ENCODE results near the gene SRL. TPM values are rescaled to one million over a fixed set of nuclear protein-coding genes. Genes with fewer than 3 reads are reported as not detected.

Gene SRL
- total and polyA plus RNA-seq, 2 of the 8 experiments (the other 6 are each of a cell fraction or from before 2014, with no cell fraction given) = 0.05 TPM; not detected in 1

GRCh38 chr16:4207229-4207628 is 34.7 kb downstream of the SRL start:
- H3K18ac ChIP-seq (ENCODE audit: extremely low read depth, low read length) = no peak overlapping the region
- no peak for TF ChIP-seq SP2 (IDR thresholded peaks at IDR 0.05; ENCODE audit: low read length)
- no peak for TF ChIP-seq MAX (IDR thresholded peaks at IDR 0.05)
- TF ChIP-seq HDAC2 (IDR thresholded peaks at IDR 0.05; ENCODE audit: borderline replicate concordance in 1 of 2, low read depth in 2 of 2, low read length in 2 of 2) = no peak
- no peak for TF ChIP-seq SRF (IDR thresholded peaks at IDR 0.05; ENCODE audit: low read depth, low read length)
- TF ChIP-seq CEBPB (IDR thresholded peaks at IDR 0.05; ENCODE audit: low read depth, low read length) = no peak
- no peak for TF ChIP-seq TBP (IDR thresholded peaks at IDR 0.05; ENCODE audit: low read depth, low read length)
- TF ChIP-seq ZNF274 (IDR thresholded peaks at IDR 0.05; ENCODE audit: borderline replicate concordance, extremely low read depth, low read length) = no peak
- TF ChIP-seq SIRT6 (IDR thresholded peaks at IDR 0.05; ENCODE audit: low read length) = no peak
- no peaks in the 10 kb centered on the region; a peak in 1 of 7 replicates for H3K27me3 ChIP-seq (replicated peaks in 1 of 4; ENCODE audit: control insufficient read depth in 3 of 4, extremely low read depth in 1 of 4, insufficient read depth in 3 of 4, low read length in 3 of 4)
- no peak overlapping the region for H2BK5ac ChIP-seq (ENCODE audit: low read depth, low read length)
- H4K5ac ChIP-seq (ENCODE audit: insufficient read length, low read depth, low read length) = no peak overlapping the region
- H3K4me3 ChIP-seq (ENCODE audit: extremely low read depth in 1 of 4, insufficient read depth in 2 of 4, low read depth in 3 of 4, low read length in 4 of 4) = no peak overlapping the region
- no peak for DNase-seq (ENCODE audit: low read depth in 1 of 2, low spot score in 2 of 2)
- H3K56ac ChIP-seq (replicated peaks; ENCODE audit: insufficient read length, low read depth, low read length) = no peak overlapping the region
- no peak overlapping the region for H2BK12ac ChIP-seq (ENCODE audit: low read depth, low read length)
- FAIRE-seq = no peak
- H3K4me2 ChIP-seq (ENCODE audit: insufficient read depth in 1 of 2, low read depth in 2 of 2, low read length in 2 of 2) = no peak overlapping the region
- H3K9me3 ChIP-seq (ENCODE audit: insufficient read depth in 2 of 2, low read depth in 1 of 2, low read length in 1 of 2) = peaks cover 0 to 2% of the 10 kb centered on the region in 2 experiments; a peak in 1 of 4 replicates
- H3K14ac ChIP-seq (ENCODE audit: insufficient read length) = no peak overlapping the region
- H2BK15ac ChIP-seq (ENCODE audit: low read length) = no peak overlapping the region
- H3K79me1 ChIP-seq (ENCODE audit: low read depth, low read length) = no peaks in the 10 kb centered on the region
- no peak overlapping the region for H3K9ac ChIP-seq (replicated peaks in 1 of 4; ENCODE audit: extremely low read depth in 1 of 4, low read depth in 3 of 4, low read length in 3 of 4)
- no peaks in the 10 kb centered on the region for H3K36me3 ChIP-seq (ENCODE audit: control insufficient read depth in 2 of 4, insufficient read depth in 4 of 4, low read length in 3 of 4)
- no peaks in the 10 kb centered on the region for H4K20me1 ChIP-seq (replicated peaks in 1 of 2; ENCODE audit: control insufficient read depth in 1 of 2, insufficient read depth in 2 of 2, low read length in 2 of 2)
- no peak overlapping the region for H4K91ac ChIP-seq (replicated peaks; ENCODE audit: insufficient read length, low read length)
- no peak overlapping the region for H2AK5ac ChIP-seq (ENCODE audit: low read depth, low read length)
- WGBS, 2 experiments (ENCODE audit: extremely low coverage in 1 of 2, insufficient coverage in 1 of 2, insufficient read length in 1 of 2, insufficient replicate concordance in 2 of 2, low coverage in 1 of 2, low lambda C conversion rate in 2 of 2, missing lambda C conversion rate in 1 of 2) = 90% methylated on average over 10 of the region's 14 CpGs; no CpG with 5 or more reads in 1 of the 2 experiments
- no peak overlapping the region for H2BK120ac ChIP-seq (replicated peaks; ENCODE audit: low read depth, low read length)
- ChIA-PET CTCF (ENCODE audit: partially characterized antibody) (interaction anchor here (1.6 kb wide), 1 partner anchor 36 kb away, joined by 4 read pairs; no protein-coding TSS in a partner anchor), POLR2A (ENCODE audit: partially characterized antibody) (no interaction called here)
- H3K4ac ChIP-seq (replicated peaks; ENCODE audit: insufficient read length, low read depth, low read length) = no peak overlapping the region
- H4K8ac ChIP-seq (ENCODE audit: extremely low read depth, insufficient read depth, low read length) = peak overlapping the region; percentile 63
- H3K27ac ChIP-seq (ENCODE audit: low read depth, low read length) = no peak overlapping the region
- H3K23ac ChIP-seq (ENCODE audit: insufficient read length) = no peak overlapping the region
- H3K4me1 ChIP-seq (replicated peaks in 1 of 4; ENCODE audit: control insufficient read depth in 3 of 4, insufficient read depth in 4 of 4, low read length in 3 of 4) = 0 out of 7 replicates have a peak, but pooled peaks cover 0 to 2% (median 0%) of the 10 kb centered on the region in 4 experiments
- H3K23me2 ChIP-seq (ENCODE audit: low read depth, low read length) = no peaks in the 10 kb centered on the region; the same call in 1 of the 2 replicates
- H2BK20ac ChIP-seq (ENCODE audit: low read length) = no peak overlapping the region
- no peaks in the 10 kb centered on the region for H3K79me2 ChIP-seq (ENCODE audit: control insufficient read depth in 1 of 2, insufficient read depth in 2 of 2, low read length in 2 of 2)
- H2AFZ ChIP-seq (ENCODE audit: low read length) = no peak overlapping the region

All from H1 (cell line).